Neural cell (in vitro differentiated cells): ENCODE measurements around the gene GALNT14.

Source experiments
- CTCF ChIP-seq: fragments of 450-650 bp; IDR thresholded peaks from 2 replicates; pipeline ENCODE4 v1.5.1; 2014; ENCODE audit warnings: antibody characterized with exemption, mild to moderate bottlenecking, moderate library complexity; ENCODE audit not compliant: poor library complexity, severe bottlenecking
- EP300 ChIP-seq: fragments of 450-650 bp; conservative IDR thresholded peaks from 2 replicates; pipeline ENCODE4 v1.6.1; 2014; ENCODE audit warnings: antibody characterized with exemption, mild to moderate bottlenecking, moderate library complexity; ENCODE audit not compliant: poor library complexity, severe bottlenecking
- POLR2AphosphoS5 ChIP-seq: IDR thresholded peaks from 2 replicates; pipeline ENCODE4 v1.6.1; 2012
- TAF1 ChIP-seq: IDR thresholded peaks from 2 replicates; pipeline ENCODE4 v1.6.1; 2012; ENCODE audit warnings: low read depth
- TF ChIP-seq, protein P1 (sequence below): IDR thresholded peaks from 2 replicates; pipeline ENCODE4 v1.6.1; 2012; ENCODE audit warnings: borderline replicate concordance

DNA sequence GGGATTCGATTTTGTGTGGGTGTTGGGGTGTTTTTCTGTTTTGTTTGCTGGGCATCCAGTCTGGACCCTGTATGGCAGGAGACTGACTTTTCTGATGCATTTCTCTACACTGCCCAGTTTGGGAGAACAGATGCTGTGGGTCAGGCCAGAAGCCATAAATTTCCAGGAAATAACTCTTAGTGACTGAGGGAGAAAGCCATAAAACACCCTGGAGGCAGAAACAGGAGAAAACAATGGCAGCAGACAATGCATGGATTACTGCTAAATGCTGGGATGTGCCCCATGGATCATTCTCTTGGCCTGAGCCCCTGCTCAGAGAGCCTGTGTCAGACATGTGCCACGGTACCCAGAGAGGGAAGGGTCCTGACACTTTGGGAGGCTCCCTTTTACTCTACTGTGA is 197.4 kb downstream of the GALNT14 start:
- no peak for TF ChIP-seq CTCF
- TF ChIP-seq POLR2AphosphoS5: no peak
- TF ChIP-seq EP300: no peak
- TF ChIP-seq, protein P1, sequence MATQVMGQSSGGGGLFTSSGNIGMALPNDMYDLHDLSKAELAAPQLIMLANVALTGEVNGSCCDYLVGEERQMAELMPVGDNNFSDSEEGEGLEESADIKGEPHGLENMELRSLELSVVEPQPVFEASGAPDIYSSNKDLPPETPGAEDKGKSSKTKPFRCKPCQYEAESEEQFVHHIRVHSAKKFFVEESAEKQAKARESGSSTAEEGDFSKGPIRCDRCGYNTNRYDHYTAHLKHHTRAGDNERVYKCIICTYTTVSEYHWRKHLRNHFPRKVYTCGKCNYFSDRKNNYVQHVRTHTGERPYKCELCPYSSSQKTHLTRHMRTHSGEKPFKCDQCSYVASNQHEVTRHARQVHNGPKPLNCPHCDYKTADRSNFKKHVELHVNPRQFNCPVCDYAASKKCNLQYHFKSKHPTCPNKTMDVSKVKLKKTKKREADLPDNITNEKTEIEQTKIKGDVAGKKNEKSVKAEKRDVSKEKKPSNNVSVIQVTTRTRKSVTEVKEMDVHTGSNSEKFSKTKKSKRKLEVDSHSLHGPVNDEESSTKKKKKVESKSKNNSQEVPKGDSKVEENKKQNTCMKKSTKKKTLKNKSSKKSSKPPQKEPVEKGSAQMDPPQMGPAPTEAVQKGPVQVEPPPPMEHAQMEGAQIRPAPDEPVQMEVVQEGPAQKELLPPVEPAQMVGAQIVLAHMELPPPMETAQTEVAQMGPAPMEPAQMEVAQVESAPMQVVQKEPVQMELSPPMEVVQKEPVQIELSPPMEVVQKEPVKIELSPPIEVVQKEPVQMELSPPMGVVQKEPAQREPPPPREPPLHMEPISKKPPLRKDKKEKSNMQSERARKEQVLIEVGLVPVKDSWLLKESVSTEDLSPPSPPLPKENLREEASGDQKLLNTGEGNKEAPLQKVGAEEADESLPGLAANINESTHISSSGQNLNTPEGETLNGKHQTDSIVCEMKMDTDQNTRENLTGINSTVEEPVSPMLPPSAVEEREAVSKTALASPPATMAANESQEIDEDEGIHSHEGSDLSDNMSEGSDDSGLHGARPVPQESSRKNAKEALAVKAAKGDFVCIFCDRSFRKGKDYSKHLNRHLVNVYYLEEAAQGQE: no peak
- no peak for TF ChIP-seq TAF1
